Psoas muscle (tissue), 8 donors: Measurements from ENCODE around the gene EIF4E2. TPM values are rescaled to one million over a fixed set of nuclear protein-coding genes. Genes with fewer than 3 reads are reported as not detected.
A peak's percentile ranks its signal among the peaks of the same experiment; 100 is the strongest.

Experiments
- ATAC-seq, 4 donors: fragments of 200-7000 bp; cut with Tn5 transposase; one replicate each; pipeline ENCODE4 v1.9.1; 2020; ENCODE audit warnings: moderate library complexity in 3 of 4, mild to moderate bottlenecking in 2 of 4
- DNase-seq, 2 donors: peaks; one replicate each; pipeline ENCODE4 v3.0.0-alpha.2; 2020
- H3K27ac ChIP-seq: fragments of 200-600 bp; one replicate; pipeline ENCODE4 v1.8.0; 2022
- H3K27me3 ChIP-seq, 3 donors: fragments of 200-600 bp in 1 of 3; one replicate each; pipeline versions ENCODE4 v1.6.1 to v1.8.0; 2013 to 2022; ENCODE audit warnings: low read length in 2 of 3, mild to moderate bottlenecking in 2 of 3, moderate library complexity in 1 of 3; ENCODE audit not compliant: insufficient read depth in 3 of 3
- H3K36me3 ChIP-seq, 2 donors: fragments of 200-600 bp in 1 of 2; one replicate each; pipeline versions ENCODE4 v1.6.1 to v1.8.0; 2013 to 2022; ENCODE audit warnings: low read depth in 1 of 2, mild to moderate bottlenecking in 1 of 2, moderate library complexity in 1 of 2; ENCODE audit not compliant: insufficient read depth in 1 of 2
- H3K4me1 ChIP-seq: fragments of 200-600 bp; one replicate; pipeline ENCODE4 v1.8.0; 2022
- H3K4me3 ChIP-seq: fragments of 200-600 bp; one replicate; pipeline ENCODE4 v1.8.0; 2022; ENCODE audit warnings: mild to moderate bottlenecking
- H3K9me3 ChIP-seq: fragments of 200-600 bp; one replicate; pipeline ENCODE4 v1.8.0; 2022
- CTCF ChIP-seq: fragments of 200-600 bp; IDR thresholded peaks from one replicate; pipeline ENCODE4 v1.8.0; 2022; ENCODE audit warnings: antibody characterized with exemption
- WGBS, 3 donors: extraction: QIAGEN DNeasy Blood & Tissue Kit; methylation state at CpG; one replicate each; pipeline versions ENCODE4 v1.1.6 to v1.1.7; 2013; 5-methylcytosine and 5-hydroxymethylcytosine counted together
- intact Hi-C, 2 donors: fragments of 100-400 bp; cut with DNase I; formaldehyde crosslinking; loops; one replicate each; pipeline versions ENCODE4 v1.11.0 to v1.14.2; 2022
- polyA plus RNA-seq, 3 donors: library from polyadenylated mRNA; stranded (reverse); fragments of 200-250 nt; gene quantifications; one replicate each; pipeline ENCODE4 v1.2.3, GENCODE V29; 2013
- total RNA-seq, 4 donors: library from RNA; stranded (reverse); fragmentation: NEBNext Ultra II Directional in 2 of 4; extraction: Animal tissue kit (Norgen Biotek cat#: 25700) in 2 of 4; gene quantifications; one replicate each; pipeline versions ENCODE4 v1.2.1 to v1.2.4, GENCODE V29; 2021 to 2023
- donor health status: healthy with polysubstance abuse.
- donor health status: DM: no; HTN: no; CAD: no; lungs with moderate emphysema.
- donor health status: Bipolar disorder and iron deficiency.
- donor health status: healthy.
- donor health status: DM: yes; HTN: yes; CAD: no.
- donor health status: DM: no; HTN: no; CAD: no.
- donor health status: DM: no; HTN: no; CAD: no.
- donor health status: DM: yes; HTN: yes; CAD: no.

EIF4E2 gene
- total and polyA plus RNA-seq, 7 donors, result 39.6 to 136 (median 77.3) TPM

DNA sequence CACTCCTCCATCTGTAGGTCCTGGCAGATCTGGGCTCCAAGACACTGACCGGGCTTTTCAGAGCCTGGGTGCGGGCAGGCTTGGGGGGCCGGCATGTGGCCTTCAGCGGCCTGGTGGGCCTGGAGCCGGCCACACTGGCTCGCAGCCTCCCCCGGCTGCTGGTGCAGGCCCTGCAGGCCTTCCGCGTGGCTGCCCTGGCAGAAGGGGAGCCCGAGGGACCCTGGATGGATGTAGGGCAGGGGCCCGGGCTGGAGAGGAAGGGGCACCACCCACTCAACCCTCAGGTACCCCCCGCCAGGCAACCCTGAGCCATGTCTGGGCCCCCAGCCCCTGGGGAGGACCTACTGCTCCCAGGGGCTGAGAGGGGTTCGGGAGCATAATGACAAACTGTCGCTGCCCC lies 25.3 kb upstream of the EIF4E2 start:
- Histone ChIP-seq H3K36me3 (peaks cover 0 to 11% of the 10 kb centered on the region in 2 donors), H3K27me3 (peaks cover 0 to 12% (median 0%) of the 10 kb centered on the region in 3 donors), H3K27ac (peak overlapping the region; percentile 98), H3K4me3 (peak overlapping the region; percentile 81), H3K4me1 (peaks cover 55% of the 10 kb centered on the region), H3K9me3 (no peaks in the 10 kb centered on the region)
- DNase-seq, result peak in 1 of 2 donors; percentile 56
- ATAC-seq, result peak in 2 of 4 donors; percentile 7 to 28
- TF ChIP-seq CTCF, result no peak
- 38 to 49% (median 42%) methylated on average over 11 to 14 of the region's 14 CpGs for WGBS, 3 donors
- intact Hi-C loops, result no loop called here

- 3 to 13% (median 9%) methylated on average over 11 to 18 of the region's 18 CpGs for WGBS, 3 donors
- Histone ChIP-seq H3K4me3 (peak within 1 kb of the TSS; percentile 81), H3K4me1 (peaks cover 55% of the 10 kb centered on the region), H3K27ac (peak within 1 kb of the TSS; percentile 98), H3K27me3 (peaks cover 0 to 12% (median 0%) of the 10 kb centered on the region in 3 donors), H3K9me3 (no peaks in the 10 kb centered on the region), H3K36me3 (peaks cover 0 to 18% of the 10 kb centered on the region in 2 donors)
- ATAC-seq (peak; percentile 66 to 74 (median 70)), DNase-seq (peak; percentile 81 to 93)
- intact Hi-C loops, result loop anchor here in 1 of 2 donors (2.0 kb wide), 2 partner anchors 23 to 43 kb away; no protein-coding TSS in a partner anchor
- TF ChIP-seq CTCF, result no peak
Measured at GRCh38 chr2:232525791-232526371, 24.6 kb upstream of the EIF4E2 start, which contains the start of gene CHRND. CHRND (plus strand) TSS chr2:232526160; CDS start chr2:232526216, 56 bp downstream.

GRCh38 chr2:232526372-232526941 lies 24.0 kb upstream of the EIF4E2 start:
- H3K4me3 ChIP-seq, result peak overlapping the region; percentile 81
- H3K4me1 ChIP-seq, result peaks cover 55% of the 10 kb centered on the region
- H3K27ac ChIP-seq, result peak overlapping the region; percentile 98
- peak in 1 of 2 donors; percentile 56 for DNase-seq
- intact Hi-C loops, result loop anchor here in 1 of 2 donors (2.0 kb wide), 2 partner anchors 22 to 42 kb away; no protein-coding TSS in a partner anchor
- no peak for TF ChIP-seq CTCF
- peak; percentile 3 to 35 (median 8) for ATAC-seq
- H3K27me3 ChIP-seq, result peaks cover 0 to 12% (median 0%) of the 10 kb centered on the region in 3 donors
- H3K36me3 ChIP-seq, result peaks cover 0 to 24% of the 10 kb centered on the region in 2 donors
- 35 to 51% (median 41%) methylated on average over 13 of the region's 13 CpGs for WGBS, 3 donors
- H3K9me3 ChIP-seq, result no peaks in the 10 kb centered on the region

DNA sequence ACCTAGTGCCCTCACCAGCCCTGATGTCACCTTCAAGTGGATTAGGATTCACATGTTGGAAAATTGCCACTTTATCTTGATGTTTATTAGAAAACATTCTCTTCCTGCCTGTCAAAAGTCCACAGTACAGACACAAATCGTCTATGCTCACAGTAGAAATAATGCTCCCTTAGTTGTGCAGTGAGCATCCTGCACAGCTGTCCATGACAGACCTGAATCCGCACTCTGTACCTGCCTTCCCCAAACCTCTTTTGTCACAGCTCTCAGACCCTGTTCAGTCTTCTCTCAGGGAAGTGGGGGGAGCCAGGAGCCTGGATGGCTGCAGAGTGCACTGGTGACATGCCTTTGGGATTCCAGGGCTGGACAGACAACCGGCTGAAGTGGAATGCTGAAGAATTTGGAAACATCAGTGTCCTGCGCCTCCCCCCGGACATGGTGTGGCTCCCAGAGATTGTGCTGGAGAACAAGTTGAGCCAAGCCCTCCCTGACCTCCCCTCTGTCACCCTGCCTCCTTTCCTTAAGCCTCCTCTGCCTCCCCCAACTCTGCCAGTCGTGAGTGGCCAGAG lies 22.5 kb upstream of the EIF4E2 start:
- Histone ChIP-seq H3K27ac (peak overlapping the region; percentile 98), H3K4me3 (peak overlapping the region; percentile 81), H3K36me3 (peaks cover 0 to 37% of the 10 kb centered on the region in 2 donors), H3K4me1 (peaks cover 43% of the 10 kb centered on the region), H3K27me3 (peaks cover 0 to 8% (median 0%) of the 10 kb centered on the region in 3 donors), H3K9me3 (no peaks in the 10 kb centered on the region)
- 64 to 84% (median 66%) methylated on average over 6 of the region's 6 CpGs for WGBS, 3 donors
- ATAC-seq (no peak), DNase-seq (peak in 1 of 2 donors; percentile 34)
- TF ChIP-seq CTCF, result no peak
- intact Hi-C loops, result loop anchor here in 1 of 2 donors (2.0 kb wide), 2 partner anchors 21 to 41 kb away; no protein-coding TSS in a partner anchor
